ENCODE measurements around the gene CEP350. TPM values are rescaled to one million over a fixed set of nuclear protein-coding genes. Genes with fewer than 3 reads are reported as not detected.
A peak's percentile ranks its signal among the peaks of the same experiment; 100 is the strongest.

The CEP350 gene
- total and polyA plus RNA-seq, 2 of the 13 experiments (the other 11 are each of a cell fraction or from before 2014, with no cell fraction given), result 7.6 to 35.9 TPM

DNA sequence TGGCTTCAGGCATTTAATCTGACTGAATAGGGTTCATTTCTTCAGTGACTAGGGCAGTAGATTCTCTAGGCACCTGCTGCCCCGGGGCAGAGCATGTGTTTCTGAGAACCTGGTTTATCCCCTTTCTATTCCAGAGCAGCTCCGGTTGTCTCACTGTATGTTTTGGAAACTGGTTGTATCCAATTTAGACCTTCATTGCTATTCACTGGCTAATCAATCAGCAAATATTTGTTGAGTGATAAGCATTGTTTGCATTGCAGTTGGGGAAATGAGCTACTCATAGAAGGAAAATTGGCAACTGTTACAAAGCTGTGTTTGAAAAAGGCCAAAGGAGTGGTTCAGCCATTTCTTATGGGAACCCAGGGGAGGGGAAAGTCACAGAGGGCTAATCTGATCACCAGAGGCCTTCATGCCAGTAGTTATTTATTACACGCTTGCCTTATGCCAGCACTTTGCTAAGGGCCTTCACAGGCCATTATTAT, 203.0 kb downstream of the CEP350 start (continued):
- TF ChIP-seq, protein P1, sequence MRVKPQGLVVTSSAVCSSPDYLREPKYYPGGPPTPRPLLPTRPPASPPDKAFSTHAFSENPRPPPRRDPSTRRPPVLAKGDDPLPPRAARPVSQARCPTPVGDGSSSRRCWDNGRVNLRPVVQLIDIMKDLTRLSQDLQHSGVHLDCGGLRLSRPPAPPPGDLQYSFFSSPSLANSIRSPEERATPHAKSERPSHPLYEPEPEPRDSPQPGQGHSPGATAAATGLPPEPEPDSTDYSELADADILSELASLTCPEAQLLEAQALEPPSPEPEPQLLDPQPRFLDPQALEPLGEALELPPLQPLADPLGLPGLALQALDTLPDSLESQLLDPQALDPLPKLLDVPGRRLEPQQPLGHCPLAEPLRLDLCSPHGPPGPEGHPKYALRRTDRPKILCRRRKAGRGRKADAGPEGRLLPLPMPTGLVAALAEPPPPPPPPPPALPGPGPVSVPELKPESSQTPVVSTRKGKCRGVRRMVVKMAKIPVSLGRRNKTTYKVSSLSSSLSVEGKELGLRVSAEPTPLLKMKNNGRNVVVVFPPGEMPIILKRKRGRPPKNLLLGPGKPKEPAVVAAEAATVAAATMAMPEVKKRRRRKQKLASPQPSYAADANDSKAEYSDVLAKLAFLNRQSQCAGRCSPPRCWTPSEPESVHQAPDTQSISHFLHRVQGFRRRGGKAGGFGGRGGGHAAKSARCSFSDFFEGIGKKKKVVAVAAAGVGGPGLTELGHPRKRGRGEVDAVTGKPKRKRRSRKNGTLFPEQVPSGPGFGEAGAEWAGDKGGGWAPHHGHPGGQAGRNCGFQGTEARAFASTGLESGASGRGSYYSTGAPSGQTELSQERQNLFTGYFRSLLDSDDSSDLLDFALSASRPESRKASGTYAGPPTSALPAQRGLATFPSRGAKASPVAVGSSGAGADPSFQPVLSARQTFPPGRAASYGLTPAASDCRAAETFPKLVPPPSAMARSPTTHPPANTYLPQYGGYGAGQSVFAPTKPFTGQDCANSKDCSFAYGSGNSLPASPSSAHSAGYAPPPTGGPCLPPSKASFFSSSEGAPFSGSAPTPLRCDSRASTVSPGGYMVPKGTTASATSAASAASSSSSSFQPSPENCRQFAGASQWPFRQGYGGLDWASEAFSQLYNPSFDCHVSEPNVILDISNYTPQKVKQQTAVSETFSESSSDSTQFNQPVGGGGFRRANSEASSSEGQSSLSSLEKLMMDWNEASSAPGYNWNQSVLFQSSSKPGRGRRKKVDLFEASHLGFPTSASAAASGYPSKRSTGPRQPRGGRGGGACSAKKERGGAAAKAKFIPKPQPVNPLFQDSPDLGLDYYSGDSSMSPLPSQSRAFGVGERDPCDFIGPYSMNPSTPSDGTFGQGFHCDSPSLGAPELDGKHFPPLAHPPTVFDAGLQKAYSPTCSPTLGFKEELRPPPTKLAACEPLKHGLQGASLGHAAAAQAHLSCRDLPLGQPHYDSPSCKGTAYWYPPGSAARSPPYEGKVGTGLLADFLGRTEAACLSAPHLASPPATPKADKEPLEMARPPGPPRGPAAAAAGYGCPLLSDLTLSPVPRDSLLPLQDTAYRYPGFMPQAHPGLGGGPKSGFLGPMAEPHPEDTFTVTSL (CRISPR knock-in tag; IDR thresholded peaks at IDR 0.05; ENCODE audit: borderline replicate concordance), result peak; percentile 99
- TF ChIP-seq CENPT (CRISPR knock-in tag; IDR thresholded peaks at IDR 0.05; ENCODE audit: low read depth) (no peak), ZNF281 (CRISPR knock-in tag; IDR thresholded peaks at IDR 0.05; ENCODE audit: borderline replicate concordance) (peak; percentile 32; the same call in 1 of the 2 replicates), MEIS1 (CRISPR knock-in tag; IDR thresholded peaks at IDR 0.05; ENCODE audit: borderline replicate concordance) (peak; percentile 63; the same call in 1 of the 2 replicates), SKIL (CRISPR knock-in tag; IDR thresholded peaks at IDR 0.05; ENCODE audit: borderline replicate concordance) (peak; percentile 53; the same call in 1 of the 2 replicates), FOXP1 (IDR thresholded peaks at IDR 0.05) (no peak), FOXP1 (CRISPR knock-in tag; IDR thresholded peaks at IDR 0.05) (peak; percentile 81), BRCA1 (CRISPR knock-in tag; IDR thresholded peaks at IDR 0.05) (no peak)
- TF ChIP-seq, protein P2, sequence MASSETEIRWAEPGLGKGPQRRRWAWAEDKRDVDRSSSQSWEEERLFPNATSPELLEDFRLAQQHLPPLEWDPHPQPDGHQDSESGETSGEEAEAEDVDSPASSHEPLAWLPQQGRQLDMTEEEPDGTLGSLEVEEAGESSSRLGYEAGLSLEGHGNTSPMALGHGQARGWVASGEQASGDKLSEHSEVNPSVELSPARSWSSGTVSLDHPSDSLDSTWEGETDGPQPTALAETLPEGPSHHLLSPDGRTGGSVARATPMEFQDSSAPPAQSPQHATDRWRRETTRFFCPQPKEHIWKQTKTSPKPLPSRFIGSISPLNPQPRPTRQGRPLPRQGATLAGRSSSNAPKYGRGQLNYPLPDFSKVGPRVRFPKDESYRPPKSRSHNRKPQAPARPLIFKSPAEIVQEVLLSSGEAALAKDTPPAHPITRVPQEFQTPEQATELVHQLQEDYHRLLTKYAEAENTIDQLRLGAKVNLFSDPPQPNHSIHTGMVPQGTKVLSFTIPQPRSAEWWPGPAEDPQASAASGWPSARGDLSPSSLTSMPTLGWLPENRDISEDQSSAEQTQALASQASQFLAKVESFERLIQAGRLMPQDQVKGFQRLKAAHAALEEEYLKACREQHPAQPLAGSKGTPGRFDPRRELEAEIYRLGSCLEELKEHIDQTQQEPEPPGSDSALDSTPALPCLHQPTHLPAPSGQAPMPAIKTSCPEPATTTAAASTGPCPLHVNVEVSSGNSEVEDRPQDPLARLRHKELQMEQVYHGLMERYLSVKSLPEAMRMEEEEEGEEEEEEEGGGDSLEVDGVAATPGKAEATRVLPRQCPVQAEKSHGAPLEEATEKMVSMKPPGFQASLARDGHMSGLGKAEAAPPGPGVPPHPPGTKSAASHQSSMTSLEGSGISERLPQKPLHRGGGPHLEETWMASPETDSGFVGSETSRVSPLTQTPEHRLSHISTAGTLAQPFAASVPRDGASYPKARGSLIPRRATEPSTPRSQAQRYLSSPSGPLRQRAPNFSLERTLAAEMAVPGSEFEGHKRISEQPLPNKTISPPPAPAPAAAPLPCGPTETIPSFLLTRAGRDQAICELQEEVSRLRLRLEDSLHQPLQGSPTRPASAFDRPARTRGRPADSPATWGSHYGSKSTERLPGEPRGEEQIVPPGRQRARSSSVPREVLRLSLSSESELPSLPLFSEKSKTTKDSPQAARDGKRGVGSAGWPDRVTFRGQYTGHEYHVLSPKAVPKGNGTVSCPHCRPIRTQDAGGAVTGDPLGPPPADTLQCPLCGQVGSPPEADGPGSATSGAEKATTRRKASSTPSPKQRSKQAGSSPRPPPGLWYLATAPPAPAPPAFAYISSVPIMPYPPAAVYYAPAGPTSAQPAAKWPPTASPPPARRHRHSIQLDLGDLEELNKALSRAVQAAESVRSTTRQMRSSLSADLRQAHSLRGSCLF (CRISPR knock-in tag; IDR thresholded peaks at IDR 0.05; ENCODE audit: borderline replicate concordance), result no peak
- TF ChIP-seq, protein P3, sequence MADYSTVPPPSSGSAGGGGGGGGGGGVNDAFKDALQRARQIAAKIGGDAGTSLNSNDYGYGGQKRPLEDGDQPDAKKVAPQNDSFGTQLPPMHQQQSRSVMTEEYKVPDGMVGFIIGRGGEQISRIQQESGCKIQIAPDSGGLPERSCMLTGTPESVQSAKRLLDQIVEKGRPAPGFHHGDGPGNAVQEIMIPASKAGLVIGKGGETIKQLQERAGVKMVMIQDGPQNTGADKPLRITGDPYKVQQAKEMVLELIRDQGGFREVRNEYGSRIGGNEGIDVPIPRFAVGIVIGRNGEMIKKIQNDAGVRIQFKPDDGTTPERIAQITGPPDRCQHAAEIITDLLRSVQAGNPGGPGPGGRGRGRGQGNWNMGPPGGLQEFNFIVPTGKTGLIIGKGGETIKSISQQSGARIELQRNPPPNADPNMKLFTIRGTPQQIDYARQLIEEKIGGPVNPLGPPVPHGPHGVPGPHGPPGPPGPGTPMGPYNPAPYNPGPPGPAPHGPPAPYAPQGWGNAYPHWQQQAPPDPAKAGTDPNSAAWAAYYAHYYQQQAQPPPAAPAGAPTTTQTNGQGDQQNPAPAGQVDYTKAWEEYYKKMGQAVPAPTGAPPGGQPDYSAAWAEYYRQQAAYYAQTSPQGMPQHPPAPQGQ (CRISPR knock-in tag; IDR thresholded peaks at IDR 0.05; ENCODE audit: borderline replicate concordance), result no peak
